ENCODE data around the gene RNU11.

Gene RNU11

DNA sequence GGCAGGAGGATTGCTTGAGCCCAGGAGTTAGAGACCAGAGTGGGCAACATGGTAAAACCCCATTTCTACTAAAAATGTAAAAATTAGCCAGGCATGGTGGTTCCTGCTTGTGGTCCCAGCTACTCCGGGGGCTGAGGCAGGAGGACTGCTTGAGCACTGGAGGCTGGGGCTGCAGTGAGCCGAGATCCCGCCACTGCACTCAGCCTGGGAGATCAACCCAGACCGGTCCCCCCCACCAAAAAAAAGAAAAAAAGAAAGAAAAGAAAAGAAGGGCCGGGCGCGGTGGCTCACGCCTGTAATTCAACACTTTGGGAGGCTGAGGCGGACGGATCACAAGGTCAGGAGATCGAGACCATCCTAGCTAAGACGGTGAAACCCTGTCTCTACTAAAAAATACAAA is 18.4 kb downstream of the RNU11 start:
- no peaks in the 10 kb centered on the region for H3F3A ChIP-seq (ENCODE audit: insufficient read depth, low read length)
- no peak overlapping the region for H3K4me3 ChIP-seq (ENCODE audit: low read depth, low read length, poor library complexity, severe bottlenecking)
- no peak overlapping the region for H3K9ac ChIP-seq (ENCODE audit: low read length)
- H3K79me2 ChIP-seq (ENCODE audit: insufficient read depth, low read length) = peaks cover 10% of the 10 kb centered on the region
- no peaks in the 10 kb centered on the region for H3K27me3 ChIP-seq (ENCODE audit: insufficient read depth, low read length)
- no peak overlapping the region for H2AFZ ChIP-seq (ENCODE audit: low read length)
- H3K4me1 ChIP-seq (ENCODE audit: insufficient read depth, low read length, severe bottlenecking) = peaks cover 15% of the 10 kb centered on the region
- no peak overlapping the region for H3K27ac ChIP-seq (ENCODE audit: low read depth, low read length, poor library complexity, severe bottlenecking)
- no peaks in the 10 kb centered on the region for H3K36me3 ChIP-seq (ENCODE audit: insufficient read depth, low read length)
- H3K4me2 ChIP-seq (ENCODE audit: low read length) = no peak overlapping the region
- no peaks in the 10 kb centered on the region for H4K20me1 ChIP-seq (ENCODE audit: insufficient read depth, low read length)
- H3K9me2 ChIP-seq (ENCODE audit: low read depth, low read length) = no peaks in the 10 kb centered on the region
- TF ChIP-seq, protein P1, sequence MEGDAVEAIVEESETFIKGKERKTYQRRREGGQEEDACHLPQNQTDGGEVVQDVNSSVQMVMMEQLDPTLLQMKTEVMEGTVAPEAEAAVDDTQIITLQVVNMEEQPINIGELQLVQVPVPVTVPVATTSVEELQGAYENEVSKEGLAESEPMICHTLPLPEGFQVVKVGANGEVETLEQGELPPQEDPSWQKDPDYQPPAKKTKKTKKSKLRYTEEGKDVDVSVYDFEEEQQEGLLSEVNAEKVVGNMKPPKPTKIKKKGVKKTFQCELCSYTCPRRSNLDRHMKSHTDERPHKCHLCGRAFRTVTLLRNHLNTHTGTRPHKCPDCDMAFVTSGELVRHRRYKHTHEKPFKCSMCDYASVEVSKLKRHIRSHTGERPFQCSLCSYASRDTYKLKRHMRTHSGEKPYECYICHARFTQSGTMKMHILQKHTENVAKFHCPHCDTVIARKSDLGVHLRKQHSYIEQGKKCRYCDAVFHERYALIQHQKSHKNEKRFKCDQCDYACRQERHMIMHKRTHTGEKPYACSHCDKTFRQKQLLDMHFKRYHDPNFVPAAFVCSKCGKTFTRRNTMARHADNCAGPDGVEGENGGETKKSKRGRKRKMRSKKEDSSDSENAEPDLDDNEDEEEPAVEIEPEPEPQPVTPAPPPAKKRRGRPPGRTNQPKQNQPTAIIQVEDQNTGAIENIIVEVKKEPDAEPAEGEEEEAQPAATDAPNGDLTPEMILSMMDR (IDR thresholded peaks at IDR 0.05; ENCODE audit: low read length) = no peak
- no peak for TF ChIP-seq EZH2 (IDR thresholded peaks at IDR 0.05; ENCODE audit: borderline replicate concordance, low read length)
- H3K9me3 ChIP-seq (ENCODE audit: low read length) = no peaks in the 10 kb centered on the region

DNA sequence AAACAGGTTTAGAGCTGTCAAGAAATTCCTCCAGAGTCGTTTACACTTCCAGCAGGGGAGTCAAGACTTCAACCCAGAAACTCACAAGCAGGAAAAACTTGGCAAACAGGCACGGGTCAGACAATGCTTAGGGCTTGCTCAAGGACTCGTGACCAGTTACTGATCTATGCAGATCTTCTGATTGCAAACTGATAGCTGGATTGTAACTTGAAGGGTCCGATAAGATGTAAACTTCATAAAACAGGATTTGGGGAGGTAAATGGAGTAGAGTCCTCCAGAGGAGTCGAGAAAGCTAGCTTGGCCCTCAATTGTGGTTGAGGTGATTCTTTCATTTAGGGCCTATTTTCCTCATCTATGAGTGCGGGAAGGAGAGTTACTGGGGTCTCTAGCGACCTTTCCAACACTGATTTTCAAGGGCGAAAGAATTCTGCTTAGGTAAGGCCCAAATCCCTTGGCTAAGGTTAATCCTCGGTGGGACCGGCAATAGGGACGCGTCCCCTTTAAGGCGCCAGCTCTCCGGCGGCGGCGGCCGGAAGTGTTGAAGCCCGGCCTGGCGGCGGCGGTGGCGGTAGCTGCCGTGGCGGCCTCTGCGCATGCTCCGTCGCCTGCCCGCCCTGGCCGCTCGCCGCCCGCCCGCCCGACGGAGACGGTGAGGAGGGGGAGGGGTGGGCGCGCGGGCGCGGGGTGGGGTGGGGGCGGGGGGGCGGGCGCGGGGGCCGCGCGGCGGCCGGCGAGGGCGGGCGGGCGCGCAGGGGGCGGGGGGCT is 20.0 kb downstream of the RNU11 start, which contains the start of gene GMEB1:
Gene GMEB1 (plus strand): TSS at position 594 of the 765 bp plus-strand sequence. CDS start 14,829 bp downstream, outside the sequence.
- Histone ChIP-seq H3K36me3 (ENCODE audit: insufficient read depth, low read length) (no peaks in the 10 kb centered on the region), H4K20me1 (ENCODE audit: insufficient read depth, low read length) (no peaks in the 10 kb centered on the region), H3F3A (ENCODE audit: insufficient read depth, low read length) (no peaks in the 10 kb centered on the region), H3K27ac (ENCODE audit: low read depth, low read length, poor library complexity, severe bottlenecking) (peak within 1 kb of the TSS; percentile 96), H3K9me2 (ENCODE audit: low read depth, low read length) (no peaks in the 10 kb centered on the region), H2AFZ (ENCODE audit: low read length) (peak within 1 kb of the TSS; percentile 1; the same call in 1 of the 2 replicates), H3K4me1 (ENCODE audit: insufficient read depth, low read length, severe bottlenecking) (peaks cover 15% of the 10 kb centered on the region), H3K27me3 (ENCODE audit: insufficient read depth, low read length) (no peaks in the 10 kb centered on the region), H3K9ac (ENCODE audit: low read length) (peak within 1 kb of the TSS; percentile 97), H3K4me2 (ENCODE audit: low read length) (peak within 1 kb of the TSS; percentile 95), H3K4me3 (ENCODE audit: low read depth, low read length, poor library complexity, severe bottlenecking) (peak within 1 kb of the TSS; percentile 90), H3K79me2 (ENCODE audit: insufficient read depth, low read length) (peaks cover 10% of the 10 kb centered on the region), H3K9me3 (ENCODE audit: low read length) (no peaks in the 10 kb centered on the region)
- TF ChIP-seq, protein P1 (IDR thresholded peaks at IDR 0.05; ENCODE audit: low read length) = no peak
- no peak for TF ChIP-seq EZH2 (IDR thresholded peaks at IDR 0.05; ENCODE audit: borderline replicate concordance, low read length)

DNA sequence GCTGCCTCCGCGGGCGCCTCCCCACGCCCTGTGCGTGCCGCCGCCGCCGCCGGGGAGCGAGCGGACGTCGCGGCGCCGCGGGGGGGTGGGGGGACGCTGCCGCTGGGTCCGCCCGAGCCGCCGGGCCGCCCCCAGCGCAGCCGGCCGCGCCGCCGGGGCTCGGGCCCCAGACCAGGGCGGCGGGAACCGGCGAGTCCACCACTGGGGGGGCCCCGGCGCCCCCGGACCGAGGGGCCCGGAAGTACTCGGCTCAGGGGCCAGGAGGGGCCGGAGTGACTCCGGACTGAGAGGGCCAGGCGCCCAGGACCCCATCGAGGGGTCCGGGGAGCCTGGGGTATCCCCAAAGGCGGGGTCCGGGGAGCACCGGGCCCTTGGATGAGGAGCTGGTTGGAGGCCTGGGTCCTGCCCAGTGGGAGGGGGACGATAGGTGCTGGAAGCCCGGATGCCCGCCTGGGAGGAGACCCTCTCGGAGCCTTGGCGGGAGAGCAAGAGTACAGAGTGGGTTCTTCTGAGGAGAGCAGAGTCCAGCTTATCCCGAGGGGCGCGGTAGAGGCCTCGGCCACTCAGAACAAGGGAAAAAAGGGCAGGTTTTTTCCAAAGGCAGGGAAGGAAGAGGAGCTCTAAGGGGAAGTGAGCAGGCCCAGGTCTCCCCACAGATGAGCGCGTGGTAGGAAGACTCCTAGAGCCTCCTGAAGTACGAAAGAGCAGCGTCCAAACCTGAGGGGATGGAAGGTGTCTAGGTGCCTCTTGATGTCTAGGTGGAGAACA is 20.7 kb downstream of the RNU11 start:
- no peak for TF ChIP-seq EZH2 (IDR thresholded peaks at IDR 0.05; ENCODE audit: borderline replicate concordance, low read length)
- TF ChIP-seq, protein P1 (IDR thresholded peaks at IDR 0.05; ENCODE audit: low read length) = no peak
- H3K4me1 ChIP-seq (ENCODE audit: insufficient read depth, low read length, severe bottlenecking) = peaks cover 15% of the 10 kb centered on the region
- peak overlapping the region; percentile 89 for H3K4me2 ChIP-seq (ENCODE audit: low read length)
- peaks cover 10% of the 10 kb centered on the region for H3K79me2 ChIP-seq (ENCODE audit: insufficient read depth, low read length)
- peak overlapping the region; percentile 96 for H3K27ac ChIP-seq (ENCODE audit: low read depth, low read length, poor library complexity, severe bottlenecking)
- peak overlapping the region; percentile 90 for H3K4me3 ChIP-seq (ENCODE audit: low read depth, low read length, poor library complexity, severe bottlenecking)
- H3F3A ChIP-seq (ENCODE audit: insufficient read depth, low read length) = no peaks in the 10 kb centered on the region
- H2AFZ ChIP-seq (ENCODE audit: low read length) = no peak overlapping the region
- H4K20me1 ChIP-seq (ENCODE audit: insufficient read depth, low read length) = no peaks in the 10 kb centered on the region
- H3K27me3 ChIP-seq (ENCODE audit: insufficient read depth, low read length) = no peaks in the 10 kb centered on the region
- peak overlapping the region; percentile 97 for H3K9ac ChIP-seq (ENCODE audit: low read length)
- no peaks in the 10 kb centered on the region for H3K36me3 ChIP-seq (ENCODE audit: insufficient read depth, low read length)
- H3K9me3 ChIP-seq (ENCODE audit: low read length) = no peaks in the 10 kb centered on the region
- no peaks in the 10 kb centered on the region for H3K9me2 ChIP-seq (ENCODE audit: low read depth, low read length)
